GM18907 (cell line): ENCODE results near the gene DPP6.
"Not testable (repeated sequence)": the region's sequence is repeated elsewhere in the genome, so short reads cannot be mapped to it uniquely, and the experiment has no call there.

Source experiments
- ATAC-seq: cut with Tn5 transposase; IDR thresholded peaks from one replicate; pipeline ENCODE4 v1.9.1; 2021; ENCODE audit warnings: mild to moderate bottlenecking, moderate library complexity; ENCODE audit not compliant: unreplicated experiment

DPP6 gene

DNA sequence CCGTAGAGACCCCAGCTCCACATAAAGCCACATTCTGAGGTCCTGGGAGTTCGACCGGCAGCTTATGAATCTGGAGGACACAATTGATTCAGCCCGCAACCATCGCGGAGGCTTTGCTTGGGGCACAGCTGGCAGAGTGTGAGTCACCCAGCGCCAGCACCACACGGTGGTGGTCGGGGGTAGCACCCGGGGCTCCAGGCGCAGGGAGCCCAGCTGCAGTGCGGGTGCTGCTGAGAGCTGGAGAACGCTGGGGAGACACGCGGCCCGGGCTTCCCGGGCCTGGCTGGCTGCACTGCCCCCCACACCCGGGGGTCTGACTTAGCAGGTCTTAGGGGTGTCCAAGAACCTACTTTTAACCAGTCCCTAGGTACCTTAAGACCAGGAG lies 862.8 kb downstream of the DPP6 start:
- ATAC-seq = no peak

- ATAC-seq = no peak
Measured at GRCh38 chr7:154915600-154915999, 863.4 kb downstream of the DPP6 start.

GRCh38 chr7:154916381-154916780 lies 864.2 kb downstream of the DPP6 start:
- ATAC-seq = no peak

DNA sequence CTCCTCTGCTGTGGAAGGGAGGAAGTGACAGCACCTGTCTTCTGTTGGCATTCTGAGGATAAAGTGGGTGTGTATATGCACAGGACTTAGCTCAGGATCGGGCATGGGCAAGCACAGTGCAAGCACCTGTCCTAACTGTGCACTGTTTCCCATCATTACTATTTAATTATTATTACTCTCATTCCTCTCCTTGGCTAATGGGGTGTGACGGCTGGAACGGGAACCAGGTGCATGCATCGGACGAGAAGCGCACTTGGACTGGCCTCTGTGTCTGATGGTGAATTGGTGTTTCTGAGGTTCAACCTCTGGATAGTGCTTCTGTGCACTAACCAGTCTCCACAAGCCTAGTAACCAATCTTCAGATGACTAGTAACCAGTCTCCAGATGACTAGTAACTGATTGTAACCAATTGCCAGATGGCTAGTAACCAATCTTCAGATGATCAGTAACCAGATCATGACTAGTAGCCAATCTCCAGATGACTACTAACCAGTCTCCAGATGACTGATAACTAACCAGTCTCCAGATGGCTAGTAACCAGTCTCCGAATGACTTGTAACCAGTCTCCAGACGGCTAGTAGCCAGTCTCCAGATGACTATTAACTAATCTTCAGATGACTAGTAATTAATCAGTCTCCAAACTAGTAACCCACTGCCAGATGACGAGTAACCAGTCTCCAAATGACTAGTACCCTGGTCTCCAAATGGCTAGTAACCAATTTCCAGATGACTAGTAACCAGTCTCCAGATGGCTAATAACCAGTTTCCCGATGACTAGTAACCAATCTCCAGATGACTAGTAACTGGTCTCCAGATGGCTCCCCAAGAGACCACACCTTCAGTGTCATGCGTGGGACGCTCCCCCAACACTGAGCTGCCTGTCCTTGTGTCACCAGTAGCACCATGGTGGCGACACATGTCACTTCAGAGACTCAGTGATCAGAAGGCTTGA lies 864.9 kb downstream of the DPP6 start:
- no peak for ATAC-seq

DNA sequence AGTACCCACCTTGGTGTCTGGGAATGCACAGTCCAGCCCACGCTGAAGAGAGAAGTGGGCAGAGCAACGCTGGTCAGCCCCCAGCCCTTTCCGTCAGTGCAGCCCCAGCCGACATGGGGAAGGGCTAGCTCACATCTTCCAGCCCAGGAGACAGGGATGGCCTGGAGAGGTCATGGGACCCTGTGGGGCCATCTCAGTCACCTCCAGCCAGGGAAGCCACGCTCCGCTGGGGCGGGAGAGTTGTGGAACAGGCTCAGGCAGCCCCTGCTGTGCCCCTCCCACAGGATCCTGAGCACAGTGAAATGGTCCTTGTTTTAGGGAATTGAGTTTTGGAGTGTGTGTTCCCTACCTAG lies 865.6 kb downstream of the DPP6 start:
- no peak for ATAC-seq

DNA sequence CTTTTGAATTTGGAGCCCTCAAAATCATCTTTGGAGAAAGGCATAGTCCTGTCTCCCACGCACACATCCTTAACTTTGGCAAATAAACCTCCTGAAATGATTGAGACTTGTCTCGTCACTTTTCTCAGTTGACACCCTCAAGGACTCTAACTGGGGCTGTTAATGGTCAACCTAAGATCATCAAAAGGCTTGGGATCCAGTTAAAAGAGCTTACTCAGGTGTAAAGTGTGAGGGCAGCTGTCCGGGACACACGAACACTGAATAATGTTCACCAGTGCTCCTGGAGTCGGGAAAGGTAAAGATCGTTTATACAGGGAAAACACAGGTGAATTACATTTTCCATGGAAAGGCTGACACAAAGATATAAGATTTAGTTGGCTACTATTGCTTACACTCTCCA lies 866.1 kb downstream of the DPP6 start:
- no peak for ATAC-seq

GRCh38 chr7:154918741-154919140 lies 866.5 kb downstream of the DPP6 start:
- no peak for ATAC-seq

DNA sequence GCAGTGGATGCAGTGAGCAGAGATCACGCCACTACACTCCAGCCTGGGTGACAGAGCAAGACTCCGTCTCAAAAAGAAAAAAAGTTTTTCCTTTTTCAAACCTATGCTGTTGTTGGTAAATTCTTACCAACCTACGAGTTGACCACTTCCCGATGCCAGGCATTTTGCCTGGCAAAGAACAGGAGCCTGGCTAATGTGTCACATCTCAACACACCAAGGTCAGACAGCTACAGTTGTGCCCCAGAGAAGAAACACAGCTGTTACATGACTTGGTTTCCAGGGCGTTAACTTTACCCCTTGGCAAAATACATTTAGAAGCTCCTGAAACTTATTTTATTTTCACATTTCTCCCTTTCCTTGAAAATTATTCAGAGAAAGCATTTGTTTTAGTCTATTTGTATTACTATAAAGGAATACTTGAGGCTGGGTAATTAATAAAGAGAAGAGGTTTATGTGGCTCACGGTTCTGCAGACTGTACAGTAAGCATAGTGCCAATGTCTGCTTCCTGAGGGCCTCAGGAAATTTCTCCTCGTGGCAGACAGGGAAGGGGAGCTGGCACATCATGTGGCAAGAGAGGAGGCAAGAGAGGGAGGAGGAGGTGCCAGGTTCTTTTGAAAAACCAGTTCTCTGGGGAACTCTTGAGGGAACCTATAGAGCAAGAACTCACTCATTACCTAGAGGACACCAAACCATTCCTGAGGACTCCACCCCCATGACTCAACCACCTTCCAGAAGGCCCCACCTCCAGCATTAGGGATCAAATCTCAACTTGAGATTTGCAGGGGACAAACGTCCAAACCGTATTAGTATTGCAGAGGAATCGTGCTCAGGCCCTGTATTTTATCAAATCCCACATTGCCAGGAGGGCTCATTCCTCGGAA lies 867.4 kb downstream of the DPP6 start:
- ATAC-seq = no peak

DNA sequence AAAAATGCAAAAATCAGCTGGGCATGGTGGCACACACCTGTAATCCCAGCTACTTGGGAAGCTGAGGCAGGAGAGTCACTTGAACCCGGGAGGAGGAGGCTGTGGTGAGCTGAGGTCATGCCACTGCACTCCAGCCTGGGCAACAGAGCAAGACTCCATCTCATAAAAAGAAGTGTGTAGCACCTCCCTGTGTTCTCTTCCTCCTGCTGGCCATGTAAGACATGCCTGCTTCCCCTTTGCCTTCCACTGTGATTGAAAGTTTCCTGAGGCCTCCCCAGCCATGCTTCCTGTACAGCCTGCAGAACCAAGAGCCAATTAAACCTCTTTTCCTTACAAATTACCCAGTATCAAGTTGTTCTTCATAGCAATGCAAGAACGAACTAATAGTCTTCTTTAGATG lies 870.3 kb downstream of the DPP6 start:
- not testable (repeated sequence) for ATAC-seq

- ATAC-seq = peak; percentile 56
Measured at GRCh38 chr7:154927624-154928125, 875.5 kb downstream of the DPP6 start.

- peak; percentile 79 for ATAC-seq
Measured at GRCh38 chr7:154928136-154929005, 876.2 kb downstream of the DPP6 start.

DNA sequence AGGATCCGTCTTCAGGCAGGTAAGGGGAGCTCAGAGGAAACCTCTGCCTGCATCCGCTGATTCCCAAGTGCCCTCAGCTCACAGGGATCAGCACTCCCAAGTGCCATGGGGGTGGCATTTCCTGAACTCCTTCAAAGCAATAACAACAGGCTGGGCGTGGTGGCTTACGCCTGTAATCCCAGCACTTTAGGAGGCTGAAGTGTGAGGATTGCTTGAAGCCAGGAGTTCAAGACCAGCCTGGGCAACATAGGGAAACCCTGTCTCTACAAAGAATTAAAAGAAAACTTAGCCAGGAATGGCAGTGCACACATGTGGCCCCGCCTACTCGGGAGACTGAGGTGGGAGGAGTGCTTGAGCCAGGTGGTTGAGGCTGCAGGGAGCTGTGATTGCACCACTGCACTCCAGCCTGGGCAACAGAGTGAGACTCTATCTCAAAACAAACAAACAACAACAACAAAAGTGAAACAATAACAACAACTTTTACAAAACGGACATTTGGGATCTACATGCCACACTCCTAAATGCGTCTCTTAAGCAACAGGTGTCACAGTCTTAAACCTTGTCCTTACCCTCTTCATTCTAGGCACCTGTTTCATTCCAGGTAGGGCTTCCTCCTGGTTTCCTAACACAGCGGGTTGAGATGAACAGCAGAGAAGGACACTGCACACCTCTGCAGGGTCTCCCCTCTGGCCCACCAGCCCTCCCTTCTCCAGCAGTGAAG lies 877.0 kb downstream of the DPP6 start:
- peak; percentile 19 for ATAC-seq

GRCh38 chr7:154931906-154932305 lies 879.7 kb downstream of the DPP6 start:
- no peak for ATAC-seq

GRCh38 chr7:154934353-154934952 lies 882.3 kb downstream of the DPP6 start:
- ATAC-seq = not testable (repeated sequence)

GRCh38 chr7:154937837-154938236 lies 885.6 kb downstream of the DPP6 start:
- no peak for ATAC-seq

- no peak for ATAC-seq
Measured at GRCh38 chr7:154942691-154943090, 890.5 kb downstream of the DPP6 start.
